Epithelial cell of proximal tubule (primary cell): ENCODE results near the gene PPM1L. TPM values are rescaled to one million over a fixed set of nuclear protein-coding genes. Genes with fewer than 3 reads are reported as not detected.
"Not testable (repeated sequence)": the region's sequence is repeated elsewhere in the genome, so short reads cannot be mapped to it uniquely, and the experiment has no call there.

Experiments
- DNase-seq: peaks from one replicate; pipeline ENCODE4 v3.0.0-alpha.2; 2011; ENCODE audit warnings: low read depth
- H3K4me3 ChIP-seq: 2 replicates; pipeline ENCODE4 v1.5.1; 2011; ENCODE audit warnings: low read depth, mild to moderate bottlenecking, low read length
- total RNA-seq: library from RNA; depleted of rRNA; stranded (reverse); fragments of >200 nt; gene quantifications from 2 replicates; pipeline ENCODE4 v1.2.3, GENCODE V29; 2015
- TF ChIP-seq, protein P1 (sequence below): conservative IDR thresholded peaks from 2 replicates; pipeline ENCODE4 v1.5.1; 2012; ENCODE audit warnings: low read depth, mild to moderate bottlenecking, low read length

PPM1L gene
- total RNA-seq, 1 donor from 2014 or later, result 3.2 TPM

DNA sequence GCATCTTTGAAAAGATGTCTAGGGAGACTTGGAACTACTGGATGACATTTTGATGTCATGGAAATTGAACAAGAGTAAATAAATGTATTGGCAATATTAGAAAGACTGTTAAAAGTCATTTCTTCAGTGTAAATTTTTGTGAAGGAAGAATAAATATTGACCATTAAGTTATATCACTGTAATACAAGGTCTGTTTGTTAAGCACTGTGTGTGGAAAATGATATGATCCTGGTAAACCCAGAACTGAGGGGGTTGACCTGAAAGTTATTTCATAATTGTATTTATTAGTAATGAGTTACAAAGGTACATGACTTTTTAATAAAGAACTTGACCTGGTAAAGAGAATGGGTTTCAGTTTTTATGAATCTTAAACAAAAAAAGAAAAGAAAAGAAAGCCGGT lies 242.6 kb downstream of the PPM1L start:
- TF ChIP-seq, protein P1, sequence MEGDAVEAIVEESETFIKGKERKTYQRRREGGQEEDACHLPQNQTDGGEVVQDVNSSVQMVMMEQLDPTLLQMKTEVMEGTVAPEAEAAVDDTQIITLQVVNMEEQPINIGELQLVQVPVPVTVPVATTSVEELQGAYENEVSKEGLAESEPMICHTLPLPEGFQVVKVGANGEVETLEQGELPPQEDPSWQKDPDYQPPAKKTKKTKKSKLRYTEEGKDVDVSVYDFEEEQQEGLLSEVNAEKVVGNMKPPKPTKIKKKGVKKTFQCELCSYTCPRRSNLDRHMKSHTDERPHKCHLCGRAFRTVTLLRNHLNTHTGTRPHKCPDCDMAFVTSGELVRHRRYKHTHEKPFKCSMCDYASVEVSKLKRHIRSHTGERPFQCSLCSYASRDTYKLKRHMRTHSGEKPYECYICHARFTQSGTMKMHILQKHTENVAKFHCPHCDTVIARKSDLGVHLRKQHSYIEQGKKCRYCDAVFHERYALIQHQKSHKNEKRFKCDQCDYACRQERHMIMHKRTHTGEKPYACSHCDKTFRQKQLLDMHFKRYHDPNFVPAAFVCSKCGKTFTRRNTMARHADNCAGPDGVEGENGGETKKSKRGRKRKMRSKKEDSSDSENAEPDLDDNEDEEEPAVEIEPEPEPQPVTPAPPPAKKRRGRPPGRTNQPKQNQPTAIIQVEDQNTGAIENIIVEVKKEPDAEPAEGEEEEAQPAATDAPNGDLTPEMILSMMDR, result no peak
- DNase-seq, result no peak
- H3K4me3 ChIP-seq, result no peak overlapping the region

DNA sequence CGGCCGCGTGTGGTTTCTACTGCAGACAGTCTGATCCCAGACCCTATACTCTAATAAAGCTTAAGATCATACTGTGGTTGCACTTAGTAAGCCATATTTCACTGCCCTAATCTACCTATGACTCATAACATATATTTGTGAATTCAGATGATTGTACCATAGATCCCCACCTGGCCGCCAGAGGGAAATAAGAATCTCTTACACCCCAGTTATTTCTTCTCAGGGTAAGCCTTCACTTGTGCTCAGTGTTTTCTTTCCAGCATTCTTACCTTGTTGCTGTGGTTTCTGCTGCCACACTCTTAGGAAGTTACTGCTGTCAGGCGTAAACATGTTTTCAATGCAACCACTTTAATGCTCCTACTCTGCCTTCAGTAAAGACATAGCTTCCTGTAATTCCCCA lies 243.2 kb downstream of the PPM1L start:
- H3K4me3 ChIP-seq, result no peak overlapping the region
- no peak for DNase-seq
- TF ChIP-seq, protein P1, result no peak

DNA sequence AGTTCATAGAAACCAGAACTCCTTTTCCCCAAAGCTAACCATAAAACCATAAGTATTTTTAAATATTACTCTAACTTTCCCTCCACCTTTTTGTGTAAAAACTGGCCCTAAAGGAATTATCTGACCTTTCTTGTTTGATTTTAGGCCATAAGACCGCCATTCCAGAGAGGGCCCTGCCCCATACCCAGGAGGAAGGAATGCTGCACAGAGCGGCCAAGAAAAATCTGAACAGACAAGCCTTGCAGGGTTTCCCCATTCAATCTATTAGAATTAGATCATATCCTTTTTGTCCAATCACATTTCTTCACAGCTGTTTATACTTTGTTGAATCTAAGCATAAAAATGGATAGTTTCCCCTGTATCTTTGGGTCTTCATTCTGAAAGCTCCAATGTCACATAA lies 252.1 kb downstream of the PPM1L start:
- TF ChIP-seq, protein P1, result no peak
- H3K4me3 ChIP-seq, result no peak overlapping the region
- no peak for DNase-seq

DNA sequence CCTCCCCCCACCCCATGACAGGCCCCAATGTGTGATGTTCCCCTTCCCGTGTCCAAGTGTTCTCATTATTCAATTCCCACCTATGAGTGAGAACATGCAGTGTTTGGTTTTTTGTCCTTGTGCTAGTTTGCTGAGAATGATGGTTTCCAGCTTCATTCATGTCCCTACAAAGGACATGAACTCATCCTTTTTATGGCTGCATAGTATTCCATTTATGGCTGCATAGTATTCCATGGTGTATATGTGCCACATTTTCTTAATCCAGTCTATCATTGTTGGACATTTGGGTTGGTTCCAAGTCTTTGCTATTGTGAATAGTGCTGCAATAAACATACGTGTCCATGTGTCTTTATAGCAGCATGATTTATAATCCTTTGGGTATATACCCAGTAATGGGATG lies 254.1 kb downstream of the PPM1L start:
- H3K4me3 ChIP-seq, DNase-seq: not testable (repeated sequence)

DNA sequence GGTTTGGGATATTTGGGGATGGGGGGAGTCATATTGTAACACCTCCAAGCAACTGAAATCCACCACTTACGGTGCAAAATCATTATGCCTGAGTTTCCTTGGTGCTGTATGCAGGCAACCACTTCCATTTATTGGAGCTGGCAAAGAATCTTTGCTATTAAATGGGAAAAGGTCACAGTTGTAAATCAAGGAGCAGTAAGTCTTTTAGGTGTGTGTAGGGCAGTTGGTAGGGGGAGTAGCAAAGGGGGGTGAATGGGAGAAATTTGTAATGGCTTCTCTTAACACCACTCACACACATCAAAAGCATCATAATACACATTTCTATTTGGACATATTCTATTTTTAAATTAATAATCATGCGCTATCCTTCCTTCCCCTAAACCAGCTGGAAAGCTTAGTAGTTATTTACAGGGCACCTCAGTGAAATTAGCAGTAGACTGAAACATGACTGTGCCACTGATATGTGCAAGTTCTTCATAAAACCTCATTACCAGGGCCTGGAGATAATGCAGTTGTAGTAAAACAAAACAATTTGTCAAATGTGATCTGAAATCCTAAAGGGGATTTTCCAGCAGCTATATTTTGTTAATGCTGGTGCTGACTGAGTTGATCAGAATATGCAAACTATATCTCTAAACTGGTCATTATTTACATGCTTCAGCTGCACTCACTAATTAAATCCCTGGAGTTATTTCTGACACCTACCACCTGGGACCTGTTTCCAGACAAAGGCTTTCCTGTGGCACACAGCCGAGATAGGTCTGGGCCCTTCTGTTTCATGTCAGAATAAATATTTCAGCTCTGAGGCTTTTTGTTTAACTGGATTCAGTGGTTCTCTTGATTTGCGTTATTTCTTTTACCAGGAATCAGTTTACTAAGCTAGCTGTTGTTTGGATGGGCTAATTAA lies 259.1 kb downstream of the PPM1L start:
- TF ChIP-seq, protein P1, result no peak
- DNase-seq, result no peak
- H3K4me3 ChIP-seq, result no peak overlapping the region

DNA sequence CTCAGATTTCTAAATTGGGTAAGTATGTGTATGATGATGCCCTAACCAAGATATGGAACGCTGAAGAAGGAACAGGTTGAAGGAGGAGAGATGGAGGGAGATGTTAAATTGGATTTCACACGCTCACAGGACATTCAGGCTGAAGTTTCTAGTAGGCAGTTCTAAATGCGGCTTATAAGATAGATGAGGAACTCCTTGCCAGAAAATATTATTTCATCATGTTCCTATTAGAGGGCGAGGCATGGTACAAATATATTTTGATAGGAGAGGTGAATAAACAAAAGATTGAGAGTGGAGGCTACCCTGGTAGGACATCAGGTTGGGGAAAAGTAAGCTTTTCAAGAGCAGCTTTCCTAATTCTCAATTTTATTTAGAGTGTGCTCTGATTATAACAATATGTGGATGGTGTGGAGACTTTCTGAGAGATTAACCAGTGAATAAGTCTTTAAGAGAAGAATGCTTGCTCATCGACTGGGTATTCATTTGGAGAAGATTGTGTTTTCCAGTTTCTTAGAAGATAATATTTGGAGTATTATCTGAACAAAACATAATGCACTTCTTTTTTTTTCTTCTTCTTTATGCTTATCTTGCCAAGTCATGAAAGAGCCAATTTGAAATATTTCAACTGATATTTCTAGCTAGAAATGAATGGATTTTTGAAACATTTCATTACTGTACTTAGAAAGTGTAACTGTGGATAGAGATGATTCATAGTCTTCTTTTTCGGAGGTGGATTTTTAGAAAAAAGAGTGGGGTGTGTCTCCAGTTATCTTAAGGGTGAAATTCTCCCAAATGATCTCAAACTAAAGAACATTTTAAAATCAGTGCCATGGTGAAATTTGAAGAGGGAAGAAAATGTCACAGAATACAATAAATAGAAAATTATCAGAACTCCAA lies 260.6 kb downstream of the PPM1L start:
- TF ChIP-seq, protein P1, result no peak

DNA sequence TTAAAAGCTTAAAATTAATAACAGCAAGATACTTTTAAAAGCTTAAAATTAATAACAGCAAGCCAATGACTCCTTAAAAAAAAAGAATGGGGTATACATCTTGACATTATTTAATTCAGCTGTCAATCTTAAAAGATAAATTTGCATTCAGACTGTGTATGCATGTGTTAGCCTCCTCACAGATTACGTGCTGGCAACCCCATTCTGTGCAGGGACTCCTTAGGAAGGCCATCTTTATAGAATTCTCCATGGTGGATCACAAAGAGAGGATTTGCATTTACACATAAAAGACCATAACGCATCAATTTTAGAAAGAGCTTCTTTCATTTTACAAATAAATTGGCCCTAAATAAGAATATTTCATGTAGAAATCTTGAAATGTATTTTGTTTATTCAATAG lies 261.9 kb downstream of the PPM1L start:
- no peak for DNase-seq
- TF ChIP-seq, protein P1, result no peak
- H3K4me3 ChIP-seq, result no peak overlapping the region

More for the DNA sequence above, 260.6 kb downstream of the PPM1L start:
- no peak overlapping the region for H3K4me3 ChIP-seq
- no peak for DNase-seq
